OCI-LY3 (cell line): ENCODE results near the gene ARID1B.
A peak's percentile ranks its signal among the peaks of the same experiment; 100 is the strongest.

Experiments used
- H2AFZ ChIP-seq: fragments of 200-600, 300-600 bp; shearing (Covaris generic); 2 replicates; pipeline ENCODE4 v1.6.0; 2014; ENCODE audit warnings: antibody characterized with exemption, low read depth, low read length
- H3K27ac ChIP-seq: fragments of 200-600, 300-600 bp; sonication (generic); 2 replicates; pipeline ENCODE4 v1.5.1; 2014; ENCODE audit warnings: mild to moderate bottlenecking, low read length, moderate library complexity, mixed read lengths
- H3K27me3 ChIP-seq: fragments of 200-600, 300-600 bp; sonication (generic); 2 replicates; pipeline ENCODE4 v1.6.1; 2014; ENCODE audit warnings: low read depth, low read length, mixed read lengths
- H3K36me3 ChIP-seq: fragments of 200-600, 300-600 bp; sonication (generic); replicated peaks from 2 replicates; pipeline ENCODE3; 2014; ENCODE audit warnings: low read depth, low read length, mixed read lengths
- H3K4me1 ChIP-seq: fragments of 300-600, 200-600 bp; sonication (generic); 2 replicates; pipeline ENCODE4 v1.6.1; 2014; ENCODE audit warnings: low read length, mixed read lengths
- H3K4me2 ChIP-seq: fragments of 200-600, 300-600 bp; sonication (generic); 2 replicates; pipeline ENCODE4 v1.6.1; 2014; ENCODE audit warnings: low read length, mixed read lengths
- H3K4me3 ChIP-seq: fragments of 300-600, 200-600 bp; sonication (generic); 2 replicates; pipeline ENCODE4 v1.5.1; 2014; ENCODE audit warnings: antibody characterized with exemption, mild to moderate bottlenecking, low read length, moderate library complexity
- H3K79me2 ChIP-seq: fragments of 300-600, 200-600 bp; shearing (Covaris generic); 2 replicates; pipeline ENCODE4 v1.6.1; 2014; ENCODE audit warnings: mild to moderate bottlenecking, low read length, mixed read lengths
- H3K9ac ChIP-seq: fragments of 300-600, 200-600 bp; shearing (Covaris generic); 2 replicates; pipeline ENCODE4 v1.6.0; 2014; ENCODE audit warnings: mild to moderate bottlenecking, low read length, moderate library complexity
- H3K9me3 ChIP-seq: fragments of 200-600, 300-600 bp; shearing (Covaris generic); 2 replicates; pipeline ENCODE4 v1.6.1; 2014; ENCODE audit warnings: low read length, mixed read lengths; ENCODE audit not compliant: insufficient read depth
- H4K20me1 ChIP-seq: fragments of 200-600, 300-600 bp; sonication (generic); 2 replicates; pipeline ENCODE4 v1.6.1; 2016; ENCODE audit warnings: low read length, mixed read lengths; ENCODE audit not compliant: insufficient read depth
- EZH2phosphoT487 ChIP-seq: fragments of 200-600 bp; shearing (Covaris generic); IDR thresholded peaks from 2 replicates; pipeline ENCODE4 v1.6.1; 2018; ENCODE audit warnings: antibody characterized with exemption, mixed run types, low read depth
- TF ChIP-seq, protein P1 (sequence below): fragments of 200-600, 300-600 bp; sonication (generic); IDR thresholded peaks from 2 replicates; pipeline ENCODE4 v1.5.1; 2014; ENCODE audit warnings: antibody characterized with exemption, low read length, low read depth

ARID1B gene

DNA sequence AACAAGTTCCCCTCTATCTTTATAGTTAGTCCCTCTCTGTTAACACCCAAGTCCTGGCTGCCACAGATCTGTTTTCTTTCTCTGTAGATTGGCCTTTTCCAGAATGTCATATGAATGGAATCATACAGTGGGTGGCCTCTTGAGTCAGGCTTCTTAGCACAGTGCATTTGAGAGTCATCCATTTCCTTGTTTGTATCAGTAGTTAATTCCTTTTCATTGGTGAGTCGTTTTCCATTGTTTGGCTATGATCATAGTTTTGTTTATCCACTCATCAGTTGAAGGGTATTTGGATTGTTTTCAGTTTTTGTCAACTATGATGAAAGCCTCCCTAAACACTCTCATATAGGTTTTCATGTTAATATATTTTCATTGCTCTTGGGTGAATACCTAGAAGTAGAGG, 248.3 kb downstream of the ARID1B start:
- Histone ChIP-seq H3K9ac (no peak overlapping the region), H3K4me2 (no peak overlapping the region), H3K27ac (no peak overlapping the region), H3K36me3 (no peaks in the 10 kb centered on the region), H3K4me3 (no peak overlapping the region), H3K79me2 (peaks cover 39% of the 10 kb centered on the region), H3K4me1 (peaks cover 5% of the 10 kb centered on the region; the same call in 1 of the 2 replicates), H2AFZ (no peak overlapping the region), H3K27me3 (no peaks in the 10 kb centered on the region), H3K9me3 (no peaks in the 10 kb centered on the region), H4K20me1 (peaks cover 14% of the 10 kb centered on the region; the same call in 1 of the 2 replicates)
- no peak for TF ChIP-seq EZH2phosphoT487
- TF ChIP-seq, protein P1, sequence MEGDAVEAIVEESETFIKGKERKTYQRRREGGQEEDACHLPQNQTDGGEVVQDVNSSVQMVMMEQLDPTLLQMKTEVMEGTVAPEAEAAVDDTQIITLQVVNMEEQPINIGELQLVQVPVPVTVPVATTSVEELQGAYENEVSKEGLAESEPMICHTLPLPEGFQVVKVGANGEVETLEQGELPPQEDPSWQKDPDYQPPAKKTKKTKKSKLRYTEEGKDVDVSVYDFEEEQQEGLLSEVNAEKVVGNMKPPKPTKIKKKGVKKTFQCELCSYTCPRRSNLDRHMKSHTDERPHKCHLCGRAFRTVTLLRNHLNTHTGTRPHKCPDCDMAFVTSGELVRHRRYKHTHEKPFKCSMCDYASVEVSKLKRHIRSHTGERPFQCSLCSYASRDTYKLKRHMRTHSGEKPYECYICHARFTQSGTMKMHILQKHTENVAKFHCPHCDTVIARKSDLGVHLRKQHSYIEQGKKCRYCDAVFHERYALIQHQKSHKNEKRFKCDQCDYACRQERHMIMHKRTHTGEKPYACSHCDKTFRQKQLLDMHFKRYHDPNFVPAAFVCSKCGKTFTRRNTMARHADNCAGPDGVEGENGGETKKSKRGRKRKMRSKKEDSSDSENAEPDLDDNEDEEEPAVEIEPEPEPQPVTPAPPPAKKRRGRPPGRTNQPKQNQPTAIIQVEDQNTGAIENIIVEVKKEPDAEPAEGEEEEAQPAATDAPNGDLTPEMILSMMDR: no peak

DNA sequence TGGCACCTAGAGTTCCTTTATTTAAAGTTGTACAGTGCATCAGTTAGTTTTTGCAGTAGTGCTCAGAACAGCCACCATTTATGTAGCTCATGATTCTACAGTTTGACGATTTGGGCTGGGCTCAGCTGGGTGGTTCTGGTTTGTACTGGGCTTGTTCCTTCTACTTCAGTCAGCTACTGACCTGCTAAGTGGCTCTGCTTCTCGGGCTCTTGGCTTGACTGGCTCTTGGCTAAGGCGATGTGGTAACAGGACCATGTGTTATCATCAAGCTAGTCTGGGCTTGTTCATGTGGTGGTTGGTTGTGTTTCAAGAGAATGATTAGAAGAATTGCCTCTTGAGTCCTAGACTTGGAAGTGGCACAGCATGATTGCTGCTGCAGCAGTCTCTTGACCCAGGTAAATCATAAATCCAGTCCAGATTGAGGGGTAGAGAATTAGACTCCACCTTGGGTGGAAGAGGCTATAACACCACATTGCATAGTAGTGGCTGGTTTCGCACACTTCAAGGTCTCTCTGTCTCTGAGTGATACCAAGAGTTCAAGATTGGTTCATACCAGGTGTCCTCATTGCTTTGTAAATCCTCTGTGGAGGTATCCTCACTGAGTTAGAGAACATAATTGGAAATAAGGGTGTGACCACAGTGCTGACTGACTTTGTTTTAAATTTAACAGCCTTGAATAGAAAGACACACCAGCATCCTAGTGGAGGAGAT, 253.0 kb downstream of the ARID1B start:
- H3K4me1 ChIP-seq: peaks cover 13% of the 10 kb centered on the region
- H3K36me3 ChIP-seq: no peaks in the 10 kb centered on the region
- no peak overlapping the region for H2AFZ ChIP-seq
- TF ChIP-seq EZH2phosphoT487: no peak
- TF ChIP-seq, protein P1: no peak
- H3K4me2 ChIP-seq: no peak overlapping the region
- H4K20me1 ChIP-seq: peaks cover 23% of the 10 kb centered on the region; the same call in 1 of the 2 replicates
- no peaks in the 10 kb centered on the region for H3K27me3 ChIP-seq
- H3K9me3 ChIP-seq: no peaks in the 10 kb centered on the region
- no peak overlapping the region for H3K27ac ChIP-seq
- no peak overlapping the region for H3K4me3 ChIP-seq
- peaks cover 25% of the 10 kb centered on the region for H3K79me2 ChIP-seq
- H3K9ac ChIP-seq: no peak overlapping the region

DNA sequence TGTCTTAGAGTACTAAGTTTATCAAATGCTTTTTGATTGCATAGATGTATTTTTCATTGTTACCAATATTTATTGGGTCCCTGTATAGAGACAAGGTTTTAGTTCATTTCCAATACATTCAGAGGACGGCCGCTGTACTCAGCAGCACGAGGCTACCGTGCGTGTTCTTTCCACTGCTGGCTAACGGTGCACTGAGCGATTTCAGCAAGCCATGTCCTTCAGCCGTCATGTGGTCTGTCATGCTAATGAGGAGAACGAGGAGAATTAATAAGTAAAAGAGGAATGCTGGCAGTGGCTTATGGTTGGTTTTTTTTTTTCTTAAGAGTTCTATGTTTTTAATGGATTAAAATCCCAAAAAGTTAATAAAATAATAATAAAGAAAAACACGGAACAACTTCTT, 253.6 kb downstream of the ARID1B start:
- no peak overlapping the region for H2AFZ ChIP-seq
- H3K9ac ChIP-seq: no peak overlapping the region
- H3K27ac ChIP-seq: no peak overlapping the region
- no peaks in the 10 kb centered on the region for H3K36me3 ChIP-seq
- H3K4me2 ChIP-seq: no peak overlapping the region
- H4K20me1 ChIP-seq: peaks cover 19% of the 10 kb centered on the region; the same call in 1 of the 2 replicates
- H3K9me3 ChIP-seq: no peaks in the 10 kb centered on the region
- H3K4me3 ChIP-seq: no peak overlapping the region
- TF ChIP-seq, protein P1: no peak
- TF ChIP-seq EZH2phosphoT487: no peak
- peaks cover 19% of the 10 kb centered on the region for H3K79me2 ChIP-seq
- no peaks in the 10 kb centered on the region for H3K27me3 ChIP-seq
- H3K4me1 ChIP-seq: peaks cover 13% of the 10 kb centered on the region

DNA sequence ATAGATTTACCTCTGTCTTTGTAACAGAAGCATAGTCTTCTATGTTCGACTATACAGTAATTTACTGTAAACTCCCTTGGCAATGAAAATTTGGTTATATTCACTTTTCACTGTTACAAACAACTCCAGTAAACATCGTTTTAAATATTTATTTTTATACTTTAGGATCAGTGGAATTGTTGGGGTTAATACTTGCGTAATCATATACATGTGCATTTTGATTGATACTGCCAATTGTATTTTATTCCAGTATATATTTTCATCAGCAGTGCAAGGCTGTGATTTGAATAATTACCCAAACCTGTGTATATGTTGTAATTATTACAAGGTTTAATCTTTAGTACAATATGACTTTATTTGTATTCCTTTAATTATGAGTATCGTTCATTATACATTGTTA, 255.7 kb downstream of the ARID1B start:
- Histone ChIP-seq H3K4me1 (peaks cover 13% of the 10 kb centered on the region), H3K4me2 (peak overlapping the region; percentile 84), H3K4me3 (peak overlapping the region; percentile 80), H3K79me2 (peaks cover 19% of the 10 kb centered on the region), H2AFZ (no peak overlapping the region), H3K9ac (peak overlapping the region; percentile 53; the same call in 1 of the 2 replicates), H3K27ac (no peak overlapping the region), H3K27me3 (no peaks in the 10 kb centered on the region), H4K20me1 (peaks cover 19% of the 10 kb centered on the region; the same call in 1 of the 2 replicates), H3K9me3 (no peaks in the 10 kb centered on the region), H3K36me3 (no peaks in the 10 kb centered on the region)
- no peak for TF ChIP-seq EZH2phosphoT487
- TF ChIP-seq, protein P1: no peak
